Transverse colon (tissue), 4 donors: ENCODE measurements around the gene PCDHA1. TPM values are rescaled to one million over a fixed set of nuclear protein-coding genes. Genes with fewer than 3 reads are reported as not detected.

ENCODE experiments used
- DNase-seq: peaks from one replicate; pipeline ENCODE4 v3.0.0-alpha.2; 2019
- H3K27ac ChIP-seq, 4 donors: fragments of 200-600 bp; sonication (generic); 2 replicates each; pipeline ENCODE4 v1.5.1; 2016 to 2018; ENCODE audit warnings: inconsistent platforms in 4 of 4
- H3K27me3 ChIP-seq: fragments of 200-600 bp; sonication (generic); 2 replicates; pipeline ENCODE4 v1.5.1; 2017; ENCODE audit warnings: inconsistent platforms
- H3K36me3 ChIP-seq, 4 donors: fragments of 200-600 bp; sonication (generic); 2 replicates each; pipeline ENCODE4 v1.5.1; 2017 to 2019; ENCODE audit warnings: inconsistent platforms in 4 of 4
- H3K4me1 ChIP-seq, 4 donors: fragments of 200-600 bp; sonication (generic); 2 replicates each; pipeline ENCODE4 v1.5.1; 2017 to 2020; ENCODE audit warnings: inconsistent platforms in 4 of 4
- H3K4me3 ChIP-seq, 4 donors: fragments of 200-600 bp; sonication (generic); 1 replicate in 1 of 4; 2 replicates in 3 of 4; pipeline versions ENCODE4 v1.5.1 to v1.6.1; 2017 to 2019; ENCODE audit warnings: inconsistent platforms in 4 of 4
- H3K9me3 ChIP-seq, 2 donors: fragments of 200-600 bp; sonication (generic); 2 replicates each; pipeline ENCODE4 v1.5.1; 2017 to 2019; ENCODE audit warnings: inconsistent platforms in 2 of 2
- EP300 ChIP-seq: sonication (generic); formaldehyde crosslinking; IDR thresholded peaks from one replicate; pipeline ENCODE4 v1.6.1; 2017; ENCODE audit warnings: antibody characterized with exemption, low read depth
- POLR2A ChIP-seq: fragments of 450-650 bp; IDR thresholded peaks from one replicate; pipeline ENCODE4 v1.6.1; 2016; ENCODE audit warnings: antibody characterized with exemption, mild to moderate bottlenecking, moderate library complexity
- POLR2AphosphoS5 ChIP-seq, 3 donors: sonication (generic); formaldehyde crosslinking; IDR thresholded peaks; one replicate each; pipeline ENCODE4 v1.6.1; 2016; ENCODE audit warnings: antibody characterized with exemption in 3 of 3
- WGBS, 2 donors: methylation state at CpG; one replicate each; pipeline ENCODE4 v1.1.5; 2018; ENCODE audit warnings: low coverage in 1 of 2; 5-methylcytosine and 5-hydroxymethylcytosine counted together
- in situ Hi-C, 4 donors: fragments of 200-750 bp; cut with MboI; loops; one replicate each; pipeline versions ENCODE4 v1.15.0 to v1.15.1; 2017; ENCODE audit warnings: low sequenced_read_pairs in 3 of 4, low pct_ligation_motif_present in 1 of 4, low pct_unique_long_range_greater_than_20kb in 1 of 4
- intact Hi-C: fragments of 100-400 bp; cut with DNase I; formaldehyde crosslinking; loops from one replicate; pipeline ENCODE4 v1.15.1; 2023; ENCODE audit warnings: low total_unique reads
- small RNA-seq, 4 donors: library from RNA; depleted of rRNA; stranded (forward); fragments of <200 nt; gene quantifications; one replicate each; pipeline ENCODE3, GENCODE V24; 2016
- total RNA-seq, 4 donors: library from RNA; depleted of rRNA; stranded (reverse); fragments of >200 nt; gene quantifications; one replicate each; pipeline ENCODE4 v1.1.0, GENCODE V29; 2016
- TF ChIP-seq, protein P1 (sequence below), 5 experiments: fragments of 200-600 bp in 3 of 5; fragments of 450-650 bp in 2 of 5; sonication (generic) in 3 of 5; IDR thresholded peaks; 1 replicate in 2 of 5; 2 replicates in 3 of 5; pipeline ENCODE4 v1.5.1; 2016 to 2017; ENCODE audit warnings: antibody characterized with exemption in 5 of 5, inconsistent platforms in 3 of 5, mild to moderate bottlenecking in 2 of 5, moderate library complexity in 1 of 5

Gene PCDHA1
- total RNA-seq, 4 donors from 2014 or later, result 0.14 TPM; not detected in 3

DNA sequence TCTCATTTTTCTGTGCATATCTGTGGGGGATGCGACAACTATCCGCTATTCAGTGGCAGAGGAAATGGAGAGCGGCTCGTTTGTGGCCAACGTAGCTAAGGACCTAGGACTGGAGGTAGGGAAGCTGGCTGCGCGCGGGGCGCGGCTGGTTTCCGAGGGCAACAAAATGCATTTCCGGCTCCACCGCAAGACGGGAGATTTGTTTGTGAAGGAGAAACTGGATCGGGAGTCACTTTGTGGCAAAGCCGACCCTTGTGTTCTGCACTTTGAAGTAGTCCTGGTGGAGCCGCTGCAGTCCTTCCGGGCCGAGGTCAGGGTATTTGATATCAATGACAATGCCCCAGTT lies 265.6 kb downstream of the PCDHA1 start:
- in situ Hi-C loops, result no loop called here
- intact Hi-C loops, result no loop called here
- Histone ChIP-seq H3K4me3 (peak overlapping the region; percentile 5 to 47 (median 28)), H3K9me3 (no peaks in the 10 kb centered on the region), H3K4me1 (no peaks in the 10 kb centered on the region), H3K27me3 (peaks cover 12% of the 10 kb centered on the region), H3K36me3 (no peaks in the 10 kb centered on the region), H3K27ac (no peak overlapping the region)
- DNase-seq, result no peak
- TF ChIP-seq EP300 (no peak), POLR2A (no peak), POLR2AphosphoS5 (IDR thresholded peaks at IDR 0.05) (no peak)
- TF ChIP-seq, protein P1, sequence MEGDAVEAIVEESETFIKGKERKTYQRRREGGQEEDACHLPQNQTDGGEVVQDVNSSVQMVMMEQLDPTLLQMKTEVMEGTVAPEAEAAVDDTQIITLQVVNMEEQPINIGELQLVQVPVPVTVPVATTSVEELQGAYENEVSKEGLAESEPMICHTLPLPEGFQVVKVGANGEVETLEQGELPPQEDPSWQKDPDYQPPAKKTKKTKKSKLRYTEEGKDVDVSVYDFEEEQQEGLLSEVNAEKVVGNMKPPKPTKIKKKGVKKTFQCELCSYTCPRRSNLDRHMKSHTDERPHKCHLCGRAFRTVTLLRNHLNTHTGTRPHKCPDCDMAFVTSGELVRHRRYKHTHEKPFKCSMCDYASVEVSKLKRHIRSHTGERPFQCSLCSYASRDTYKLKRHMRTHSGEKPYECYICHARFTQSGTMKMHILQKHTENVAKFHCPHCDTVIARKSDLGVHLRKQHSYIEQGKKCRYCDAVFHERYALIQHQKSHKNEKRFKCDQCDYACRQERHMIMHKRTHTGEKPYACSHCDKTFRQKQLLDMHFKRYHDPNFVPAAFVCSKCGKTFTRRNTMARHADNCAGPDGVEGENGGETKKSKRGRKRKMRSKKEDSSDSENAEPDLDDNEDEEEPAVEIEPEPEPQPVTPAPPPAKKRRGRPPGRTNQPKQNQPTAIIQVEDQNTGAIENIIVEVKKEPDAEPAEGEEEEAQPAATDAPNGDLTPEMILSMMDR (IDR thresholded peaks at IDR 0.05), result no peak
- WGBS, 2 donors, result 32 to 43% methylated on average over 11 to 17 of the region's 19 CpGs

Small RNA genes within 50 kb of the gene (small RNA-seq; reads per million reads assigned to genes)
- 0 reads per million in 4 donors for gene AC010223.1

Other genes with a start within 250 kb of the PCDHA1 start
- gene EIF4EBP3, start 238.5 kb upstream of the PCDHA1 start, total RNA-seq, result 10 to 100 TPM in 3 of 4 donors, not detected in 1; 18.0 to 56.0 (median 27.5) TPM
- 10 to 100 TPM; 19.9 to 36.3 (median 26.5) TPM for gene SRA1, start 228.7 kb upstream of the PCDHA1 start, total RNA-seq
- gene APBB3, start 221.5 kb upstream of the PCDHA1 start, total RNA-seq, result 10 to 100 TPM; 20.1 to 42.5 (median 37.4) TPM
- 10 to 100 TPM; 39.4 to 75.5 (median 52.6) TPM for gene SLC35A4, start 221.3 kb upstream of the PCDHA1 start, total RNA-seq
- gene CD14, start 153.0 kb upstream of the PCDHA1 start, total RNA-seq, result 10 to 100 TPM in 3 of 4 donors, 1 to 10 TPM in 1; 3.6 to 92.4 (median 45.6) TPM
- 10 to 100 TPM in 3 of 4 donors, under 1 TPM in 1; 0.75 to 99.2 (median 40.2) TPM for gene TMCO6, start 146.7 kb upstream of the PCDHA1 start, total RNA-seq
- 100 to 1,000 TPM in 2 of 4 donors, 10 to 100 TPM in 2; 70.8 to 586 (median 90.7) TPM for gene NDUFA2, start 138.5 kb upstream of the PCDHA1 start, total RNA-seq
- gene IK, start 138.3 kb upstream of the PCDHA1 start, total RNA-seq, result 100 to 1,000 TPM in 2 of 4 donors, 10 to 100 TPM in 2; 70.8 to 147 (median 100) TPM
- gene WDR55, start 121.2 kb upstream of the PCDHA1 start, total RNA-seq, result 10 to 100 TPM; 33.3 to 76.6 (median 36.1) TPM
- gene DND1, start 112.6 kb upstream of the PCDHA1 start, total RNA-seq, result 1 to 10 TPM in 3 of 4 donors, under 1 TPM in 1; 0.40 to 4.9 (median 2.3) TPM
- gene HARS1, start 94.8 kb upstream of the PCDHA1 start, total RNA-seq, result 10 to 100 TPM; 39.6 to 51.6 (median 43.9) TPM
- gene HARS2, start 94.7 kb upstream of the PCDHA1 start, total RNA-seq, result 10 to 100 TPM; 30.3 to 60.6 (median 41.4) TPM
- 10 to 100 TPM in 3 of 4 donors, 1 to 10 TPM in 1; 6.7 to 41.3 (median 23.1) TPM for gene ZMAT2, start 85.7 kb upstream of the PCDHA1 start, total RNA-seq
- under 1 TPM in 2 of 4 donors, not detected in 2; 0.14 to 0.32 TPM for gene PCDHA2, start 8.7 kb downstream of the PCDHA1 start, total RNA-seq
- 1 to 10 TPM in 1 of 4 donors, under 1 TPM in 2, not detected in 1; 0.32 to 8.8 (median 0.41) TPM for gene PCDHA3, start 14.9 kb downstream of the PCDHA1 start, total RNA-seq
- 1 to 10 TPM in 3 of 4 donors, under 1 TPM in 1; 0.79 to 7.9 (median 2.4) TPM for gene PCDHA4, start 20.9 kb downstream of the PCDHA1 start, total RNA-seq
- under 1 TPM in 2 of 4 donors, not detected in 2; 0.79 to 0.96 TPM for gene PCDHA5, start 35.5 kb downstream of the PCDHA1 start, total RNA-seq
- gene PCDHA6, start 41.8 kb downstream of the PCDHA1 start, total RNA-seq, result 1 to 10 TPM in 2 of 4 donors, under 1 TPM in 1, not detected in 1; 0.64 to 3.0 (median 1.2) TPM
- 1 to 10 TPM in 2 of 4 donors, under 1 TPM in 1, not detected in 1; 0.37 to 1.4 (median 1.1) TPM for gene PCDHA7, start 48.1 kb downstream of the PCDHA1 start, total RNA-seq
- gene PCDHA8, start 55.0 kb downstream of the PCDHA1 start, total RNA-seq, result 1 to 10 TPM in 1 of 4 donors, under 1 TPM in 1, not detected in 2; 0.79 to 1.2 TPM
- under 1 TPM; 0.37 to 1.00 (median 0.58) TPM for gene PCDHA9, start 62.2 kb downstream of the PCDHA1 start, total RNA-seq
- under 1 TPM in 2 of 4 donors, not detected in 2; 0.68 to 0.79 TPM for gene PCDHA10, start 69.8 kb downstream of the PCDHA1 start, total RNA-seq
- 1 to 10 TPM in 1 of 4 donors, under 1 TPM in 1, not detected in 2; 0.48 to 1.2 TPM for gene PCDHA11, start 82.8 kb downstream of the PCDHA1 start, total RNA-seq
- under 1 TPM in 3 of 4 donors, not detected in 1; 0.55 to 0.80 (median 0.64) TPM for gene PCDHA12, start 89.2 kb downstream of the PCDHA1 start, total RNA-seq
- under 1 TPM in 2 of 4 donors, not detected in 2; 0.32 to 0.55 TPM for gene PCDHA13, start 96.0 kb downstream of the PCDHA1 start, total RNA-seq
- under 1 TPM in 3 of 4 donors, not detected in 1; 0.37 to 0.82 (median 0.48) TPM for gene PCDHAC1, start 140.2 kb downstream of the PCDHA1 start, total RNA-seq
- under 1 TPM in 2 of 4 donors, not detected in 2; 0.41 to 0.48 TPM for gene PCDHAC2, start 180.3 kb downstream of the PCDHA1 start, total RNA-seq